HepG2 (cell line): ENCODE results near the gene HAUS5. TPM values are rescaled to one million over a fixed set of nuclear protein-coding genes. Genes with fewer than 3 reads are reported as not detected.

Source experiments
- CBX2 ChIP-seq, 2 experiments: fragments of 200-600 bp in 1 of 2; sonication (generic); formaldehyde crosslinking in 1 of 2; IDR thresholded peaks; 2 replicates each; pipeline versions ENCODE4 v1.7.0 to v1.8.1; 2018 to 2022; ENCODE audit warnings: low read depth in 2 of 2, low read length in 1 of 2, mild to moderate bottlenecking in 1 of 2, missing genetic modification reagents in 1 of 2
- FOXO1 ChIP-seq: sonication (generic); formaldehyde crosslinking; IDR thresholded peaks from 2 replicates; pipeline ENCODE4 v1.4.0; 2020; ENCODE audit warnings: missing genetic modification reagents
- GPBP1L1 ChIP-seq: sonication (generic); formaldehyde crosslinking; IDR thresholded peaks from 2 replicates; pipeline ENCODE4 v1.5.0; 2020; ENCODE audit warnings: mild to moderate bottlenecking, missing genetic modification reagents
- KAT8 ChIP-seq: IDR thresholded peaks from 2 replicates; pipeline ENCODE4 v1.6.1; 2016; ENCODE audit warnings: missing genetic modification reagents, missing compliant biosample characterization
- NFAT5 ChIP-seq: sonication (generic); formaldehyde crosslinking; IDR thresholded peaks from 2 replicates; pipeline ENCODE4 v1.4.0; 2020; ENCODE audit warnings: missing genetic modification reagents
- PITX1 ChIP-seq: sonication (generic); formaldehyde crosslinking; IDR thresholded peaks from 2 replicates; pipeline ENCODE4 v1.5.1; 2020; ENCODE audit warnings: mild to moderate bottlenecking, missing genetic modification reagents
- SIX1 ChIP-seq: sonication (generic); formaldehyde crosslinking; IDR thresholded peaks from 2 replicates; pipeline ENCODE4 v1.4.0; 2020; ENCODE audit warnings: missing genetic modification reagents, borderline replicate concordance
- SMAD3 ChIP-seq: sonication (generic); formaldehyde crosslinking; IDR thresholded peaks from 2 replicates; pipeline ENCODE4 v1.4.0; 2020; ENCODE audit warnings: missing genetic modification reagents
- SP4 ChIP-seq: sonication (generic); formaldehyde crosslinking; IDR thresholded peaks from 2 replicates; pipeline ENCODE4 v1.8.1; 2023; ENCODE audit warnings: mild to moderate bottlenecking, missing genetic modification reagents
- SRSF4 ChIP-seq: fragments of 200-400 bp; formaldehyde crosslinking; IDR thresholded peaks from one replicate; pipeline ENCODE4 v1.6.1; 2018; ENCODE audit warnings: mild to moderate bottlenecking, low read depth, low read length, moderate library complexity; ENCODE audit not compliant: poor library complexity, severe bottlenecking
- ZNF441 ChIP-seq: sonication (generic); formaldehyde crosslinking; IDR thresholded peaks from 2 replicates; pipeline ENCODE4 v1.7.0; 2021; ENCODE audit warnings: missing genetic modification reagents, borderline replicate concordance
- ZNF550 ChIP-seq: sonication (generic); formaldehyde crosslinking; IDR thresholded peaks from 2 replicates; pipeline ENCODE4 v1.4.0; 2020; ENCODE audit warnings: mild to moderate bottlenecking, missing genetic modification reagents, borderline replicate concordance
- ZNF737 ChIP-seq: sonication (generic); formaldehyde crosslinking; IDR thresholded peaks from 2 replicates; pipeline ENCODE4 v1.5.0; 2020; ENCODE audit warnings: missing genetic modification reagents, mild to moderate bottlenecking, borderline replicate concordance
- ZNF749 ChIP-seq: sonication (generic); formaldehyde crosslinking; IDR thresholded peaks from 2 replicates; pipeline ENCODE4 v1.8.0; 2022; ENCODE audit warnings: mild to moderate bottlenecking, missing genetic modification reagents, moderate library complexity, borderline replicate concordance
- ZNF781 ChIP-seq: sonication (generic); formaldehyde crosslinking; IDR thresholded peaks from 2 replicates; pipeline ENCODE4 v1.5.1; 2020; ENCODE audit warnings: borderline replicate concordance, mild to moderate bottlenecking, missing genetic modification reagents; ENCODE audit errors: not compliant biosample characterization
- ZZZ3 ChIP-seq: sonication (generic); formaldehyde crosslinking; IDR thresholded peaks from 2 replicates; pipeline ENCODE4 v1.4.0; 2020; ENCODE audit warnings: missing genetic modification reagents, mild to moderate bottlenecking, borderline replicate concordance
- polyA plus RNA-seq, 8 experiments: library from polyadenylated mRNA; depleted of rRNA in 3 of 8; stranded (reverse) in 7 of 8; unstranded in 1 of 8; fragments of >200 nt; fragmentation: Illumina TruSeq in 4 of 8; extraction: Trizol in 4 of 8; gene quantifications; 2 replicates each; pipeline versions ENCODE4 v1.2.1 to v1.2.3, GENCODE V29; 2011 to 2016; ENCODE audit warnings: low read depth in 4 of 8, missing spikeins in 1 of 8, mixed read lengths in 1 of 8; ENCODE audit not compliant: insufficient read depth in 1 of 8
- total RNA-seq, 5 experiments: library from RNA; depleted of rRNA; stranded (reverse); fragments of >200 nt; fragmentation: Illumina TruSeq; extraction: Trizol; gene quantifications; 2 replicates each; pipeline ENCODE4 v1.2.3, GENCODE V29; 2016; ENCODE audit warnings: low read depth in 1 of 5
- TF ChIP-seq, protein P1 (sequence below): sonication (generic); formaldehyde crosslinking; IDR thresholded peaks from 2 replicates; pipeline ENCODE4 v1.8.1; 2023; ENCODE audit warnings: missing genetic modification reagents, inconsistent platforms, borderline replicate concordance
- TF ChIP-seq, protein P2 (sequence below), 2 experiments: fragments of 450-650 bp in 1 of 2; sonication (generic) in 1 of 2; formaldehyde crosslinking; IDR thresholded peaks; 2 replicates each; pipeline versions ENCODE4 v1.5.0 to v1.8.0; 2020 to 2022; ENCODE audit warnings: mild to moderate bottlenecking in 1 of 2, missing genetic modification reagents in 1 of 2

HAUS5 gene
- total and polyA plus RNA-seq, 2 of the 13 experiments (the other 11 are each of a cell fraction or from before 2014, with no cell fraction given): 10.3 to 17.7 TPM

DNA sequence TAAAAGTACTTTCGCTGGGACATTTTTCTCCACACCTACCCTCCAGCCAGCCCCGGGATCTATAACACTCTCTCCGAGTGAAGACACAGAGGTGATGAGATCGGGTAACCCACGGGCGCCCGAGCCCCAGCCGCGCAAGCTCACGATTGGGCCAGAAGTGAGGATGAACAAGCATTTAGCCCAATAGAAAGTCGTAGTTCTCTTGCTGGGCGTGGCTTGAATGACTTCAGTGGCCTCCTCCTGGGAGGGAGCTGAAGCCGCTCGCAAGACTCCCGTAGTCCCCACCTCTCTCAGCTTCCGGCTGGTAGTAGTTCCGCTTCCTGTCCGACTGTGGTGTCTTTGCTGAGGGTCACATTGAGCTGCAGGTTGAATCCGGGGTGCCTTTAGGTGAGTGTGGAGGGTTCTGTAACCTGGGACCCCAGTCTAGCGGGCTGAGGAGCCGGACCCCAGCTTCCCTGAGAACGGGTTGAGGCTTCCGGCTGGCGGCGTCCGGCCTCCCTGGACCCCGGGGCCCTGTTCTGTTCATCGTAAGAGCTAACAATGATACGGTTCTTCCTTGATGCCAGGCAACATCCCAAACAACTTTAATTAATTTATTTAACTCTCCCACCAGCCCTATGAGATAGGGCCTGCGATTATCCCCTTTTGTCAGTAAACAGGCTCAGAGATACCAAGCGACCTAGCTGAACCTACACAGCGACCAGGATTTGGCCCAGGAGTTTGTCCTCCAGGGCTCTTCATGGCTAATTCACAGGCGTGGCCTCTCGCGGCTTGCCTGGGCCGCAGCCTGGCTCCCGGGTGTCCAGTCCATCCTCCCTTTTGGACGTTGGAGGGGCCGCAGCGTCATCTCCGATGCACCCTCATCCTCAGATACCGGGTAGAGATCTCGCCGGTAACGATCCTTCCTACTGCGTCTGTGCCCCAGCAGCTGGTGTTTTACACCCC lies 35.8 kb downstream of the HAUS5 start, which contains the start of gene COX6B1 (continued):
- TF ChIP-seq, protein P1, sequence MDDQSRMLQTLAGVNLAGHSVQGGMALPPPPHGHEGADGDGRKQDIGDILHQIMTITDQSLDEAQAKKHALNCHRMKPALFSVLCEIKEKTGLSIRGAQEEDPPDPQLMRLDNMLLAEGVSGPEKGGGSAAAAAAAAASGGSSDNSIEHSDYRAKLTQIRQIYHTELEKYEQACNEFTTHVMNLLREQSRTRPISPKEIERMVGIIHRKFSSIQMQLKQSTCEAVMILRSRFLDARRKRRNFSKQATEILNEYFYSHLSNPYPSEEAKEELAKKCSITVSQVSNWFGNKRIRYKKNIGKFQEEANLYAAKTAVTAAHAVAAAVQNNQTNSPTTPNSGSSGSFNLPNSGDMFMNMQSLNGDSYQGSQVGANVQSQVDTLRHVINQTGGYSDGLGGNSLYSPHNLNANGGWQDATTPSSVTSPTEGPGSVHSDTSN (CRISPR knock-in tag): peak; percentile 65; the same call in 1 of the 2 replicates
- TF ChIP-seq ZNF781: no peak
- peak; percentile 90 for TF ChIP-seq KAT8 (CRISPR knock-in tag)
- TF ChIP-seq, protein P2, sequence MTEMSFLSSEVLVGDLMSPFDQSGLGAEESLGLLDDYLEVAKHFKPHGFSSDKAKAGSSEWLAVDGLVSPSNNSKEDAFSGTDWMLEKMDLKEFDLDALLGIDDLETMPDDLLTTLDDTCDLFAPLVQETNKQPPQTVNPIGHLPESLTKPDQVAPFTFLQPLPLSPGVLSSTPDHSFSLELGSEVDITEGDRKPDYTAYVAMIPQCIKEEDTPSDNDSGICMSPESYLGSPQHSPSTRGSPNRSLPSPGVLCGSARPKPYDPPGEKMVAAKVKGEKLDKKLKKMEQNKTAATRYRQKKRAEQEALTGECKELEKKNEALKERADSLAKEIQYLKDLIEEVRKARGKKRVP (CRISPR knock-in tag; IDR thresholded peaks at IDR 0.05): no peak
- TF ChIP-seq ZNF441 (CRISPR knock-in tag): no peak
- no peak for TF ChIP-seq SMAD3 (CRISPR knock-in tag)
- no peak for TF ChIP-seq NFAT5
- TF ChIP-seq SIX1 (CRISPR knock-in tag): peak; percentile 56; the same call in 1 of the 2 replicates
- no peak for TF ChIP-seq ZZZ3 (CRISPR knock-in tag)
- no peak for TF ChIP-seq ZNF550 (CRISPR knock-in tag)
- no peak for TF ChIP-seq CBX2 (IDR thresholded peaks at IDR 0.05; ENCODE audit: low read depth, low read length)
- no peak for TF ChIP-seq CBX2 (CRISPR knock-in tag; IDR thresholded peaks at IDR 0.05; ENCODE audit: low read depth)
- TF ChIP-seq GPBP1L1: no peak
- no peak for TF ChIP-seq FOXO1 (CRISPR knock-in tag)
- peak; percentile 94 for TF ChIP-seq SP4 (CRISPR knock-in tag)
- 0 out of 2 replicates have a peak, but pooled peaks have one; percentile 21 for TF ChIP-seq PITX1
- no peak for TF ChIP-seq ZNF749
- no peak for TF ChIP-seq ZNF737 (CRISPR knock-in tag)
- TF ChIP-seq SRSF4: no peak
